HG03432 (cell line): ENCODE results near the gene P2RX2.

Source experiments
- ATAC-seq: cut with Tn5 transposase; IDR thresholded peaks from one replicate; pipeline ENCODE4 v1.9.1; 2021; ENCODE audit warnings: mild to moderate bottlenecking, moderate library complexity; ENCODE audit not compliant: unreplicated experiment

The P2RX2 gene

GRCh38 chr12:132618683-132619043 lies at the start of gene P2RX2:
Gene P2RX2, plus strand, starts transcription at chr12:132618776. Its CDS starts 41 bp downstream, at chr12:132618817.
- no peak for ATAC-seq

- ATAC-seq, result no peak
These were observed 49.6 kb upstream of the P2RX2 start for GRCh38 chr12:132568826-132569480.

GRCh38 chr12:132569856-132570480 lies 48.6 kb upstream of the P2RX2 start:
- ATAC-seq, result no peak

GRCh38 chr12:132570635-132571034 lies 47.9 kb upstream of the P2RX2 start:
- no peak for ATAC-seq

- no peak for ATAC-seq
These were observed 47.5 kb upstream of the P2RX2 start for GRCh38 chr12:132571051-132571450.

GRCh38 chr12:132571598-132571997 lies 47.0 kb upstream of the P2RX2 start:
- no peak for ATAC-seq

GRCh38 chr12:132572106-132572505 lies 46.5 kb upstream of the P2RX2 start:
- ATAC-seq, result no peak

- ATAC-seq, result no peak
These were observed 45.5 kb upstream of the P2RX2 start for GRCh38 chr12:132572801-132573760.

- no peak for ATAC-seq
These were observed 44.1 kb upstream of the P2RX2 start for GRCh38 chr12:132574271-132574996.

- ATAC-seq, result no peak
These were observed 42.9 kb upstream of the P2RX2 start for GRCh38 chr12:132575661-132576060.

- ATAC-seq, result no peak
These were observed 41.9 kb upstream of the P2RX2 start for GRCh38 chr12:132576701-132577100.

GRCh38 chr12:132577191-132577920 lies 41.2 kb upstream of the P2RX2 start:
- ATAC-seq, result no peak

- no peak for ATAC-seq
These were observed 40.5 kb upstream of the P2RX2 start for GRCh38 chr12:132578118-132578517.

- no peak for ATAC-seq
These were observed 39.8 kb upstream of the P2RX2 start for GRCh38 chr12:132578826-132579225.

GRCh38 chr12:132579744-132580143 lies 38.8 kb upstream of the P2RX2 start:
- no peak for ATAC-seq

- ATAC-seq, result no peak
These were observed 37.8 kb upstream of the P2RX2 start for GRCh38 chr12:132580701-132581292.

- ATAC-seq, result no peak
These were observed 37.1 kb upstream of the P2RX2 start for GRCh38 chr12:132581348-132582057.

- ATAC-seq, result no peak
These were observed 36.5 kb upstream of the P2RX2 start for GRCh38 chr12:132582058-132582420.
